Lower leg skin (tissue), 3 donors: ENCODE results near the gene ACSL3.

Experiments
- CTCF ChIP-seq, 3 donors: fragments of 450-650 bp; IDR thresholded peaks; one replicate each; pipeline ENCODE4 v1.5.1; 2016; ENCODE audit warnings: antibody characterized with exemption in 3 of 3, mild to moderate bottlenecking in 3 of 3, moderate library complexity in 2 of 3
- POLR2A ChIP-seq, 2 donors: fragments of 450-650 bp; IDR thresholded peaks; one replicate each; pipeline ENCODE4 v1.6.1; 2016 to 2017; ENCODE audit warnings: antibody characterized with exemption in 2 of 2, mild to moderate bottlenecking in 1 of 2, moderate library complexity in 1 of 2

- TF ChIP-seq POLR2A (IDR thresholded peaks at IDR 0.05), result no peak
- no peak for TF ChIP-seq CTCF (IDR thresholded peaks at IDR 0.05)
Observed at GRCh38 chr2:222851956-222852617, 8.7 kb upstream of the ACSL3 start.
